Mucosa of descending colon (tissue), 3 donors: Measurements from ENCODE around the gene DLG2. TPM values are rescaled to one million over a fixed set of nuclear protein-coding genes. Genes with fewer than 3 reads are reported as not detected.

Experiments
- ATAC-seq: fragments of 200-7000 bp; cut with Tn5 transposase; one replicate; pipeline ENCODE4 v1.9.1; 2020; ENCODE audit warnings: mild to moderate bottlenecking, moderate library complexity
- DNase-seq, 3 donors: peaks; one replicate each; pipeline ENCODE4 v3.0.0-alpha.2; 2020
- H3K36me3 ChIP-seq: fragments of 200-600 bp; one replicate; pipeline ENCODE4 v1.8.0; 2021; ENCODE audit warnings: low read depth, mild to moderate bottlenecking
- H3K4me1 ChIP-seq: fragments of 200-600 bp; one replicate; pipeline ENCODE4 v1.8.0; 2021; ENCODE audit warnings: low read depth, mild to moderate bottlenecking
- H3K4me3 ChIP-seq: fragments of 200-600 bp; one replicate; pipeline ENCODE4 v1.8.0; 2021; ENCODE audit warnings: mild to moderate bottlenecking
- H3K9me3 ChIP-seq: fragments of 200-600 bp; one replicate; pipeline ENCODE4 v1.8.0; 2021; ENCODE audit warnings: mild to moderate bottlenecking
- CTCF ChIP-seq: fragments of 200-600 bp; IDR thresholded peaks from one replicate; pipeline ENCODE4 v1.8.0; 2022; ENCODE audit warnings: antibody characterized with exemption, mild to moderate bottlenecking
- intact Hi-C, 2 donors: fragments of 100-400 bp; cut with DNase I in 1 of 2; cut with micrococcal nuclease in 1 of 2; formaldehyde crosslinking; loops; one replicate each; pipeline versions ENCODE4 v1.11.0 to v1.11.1; 2022; cut with DNase I, micrococcal nuclease
- total RNA-seq, 3 donors: library from RNA; stranded (reverse); fragmentation: NEBNext Ultra II Directional in 2 of 3; extraction: Animal tissue kit (Norgen Biotek cat#: 25700) in 2 of 3; gene quantifications; one replicate each; pipeline versions ENCODE4 v1.2.1 to v1.2.4, GENCODE V29; 2021 to 2023
- donor health status: DM: no; HTN: no; CAD: no; lungs with moderate emphysema.
- donor health status: DM: no; HTN: no; CAD: no.
- donor health status: DM: no; HTN: yes; CAD: no.

The DLG2 gene
- total RNA-seq, 3 donors from 2014 or later: 2.1 to 11.1 (median 2.4) TPM

DNA sequence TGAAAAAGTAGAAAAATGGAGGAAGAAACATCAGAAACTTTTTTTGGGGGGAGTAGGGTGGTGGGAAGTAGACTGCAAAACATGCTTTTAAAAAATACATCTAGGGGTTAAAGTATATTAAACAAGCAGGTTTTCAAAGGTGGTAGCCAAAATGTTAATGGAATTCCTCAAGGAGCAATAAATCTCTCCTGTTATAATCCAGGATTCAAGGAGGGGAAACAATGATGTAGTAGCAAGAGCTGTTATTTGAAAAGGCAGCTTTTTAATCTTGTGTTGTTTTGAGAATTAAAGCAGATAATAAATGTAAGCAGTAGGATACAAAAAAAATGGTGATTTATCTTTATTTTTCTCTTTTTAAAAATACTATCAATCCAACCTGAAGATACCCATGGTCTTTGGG, 1604.4 kb downstream of the DLG2 start:
- no peak for DNase-seq
- Histone ChIP-seq H3K9me3 (no peaks in the 10 kb centered on the region), H3K4me3 (no peak overlapping the region), H3K36me3 (no peaks in the 10 kb centered on the region), H3K4me1 (no peaks in the 10 kb centered on the region)
- ATAC-seq: no peak
- TF ChIP-seq CTCF: no peak
- intact Hi-C loops: no loop called here

DNA sequence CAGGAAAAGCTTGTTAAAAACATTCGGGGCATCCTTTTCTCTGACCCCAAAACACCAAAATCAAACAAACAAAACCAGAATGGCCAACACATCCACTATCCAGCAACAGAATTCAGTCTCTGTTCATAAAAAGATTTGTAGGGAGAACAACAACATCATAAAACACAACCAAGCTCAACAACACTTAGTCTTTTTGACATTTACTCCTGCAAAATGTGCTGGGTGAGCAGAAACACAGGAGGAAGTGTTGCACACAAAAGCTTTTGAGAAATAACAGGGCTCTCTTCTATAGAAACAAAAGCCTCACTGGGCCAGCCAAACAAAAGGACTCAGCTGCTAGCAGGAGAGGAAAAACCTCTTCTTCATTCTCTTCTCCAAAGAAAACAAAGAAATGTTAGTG, 1604.9 kb downstream of the DLG2 start:
- ATAC-seq: no peak
- no peaks in the 10 kb centered on the region for H3K36me3 ChIP-seq
- TF ChIP-seq CTCF: no peak
- H3K9me3 ChIP-seq: no peaks in the 10 kb centered on the region
- DNase-seq: no peak
- no peaks in the 10 kb centered on the region for H3K4me1 ChIP-seq
- no peak overlapping the region for H3K4me3 ChIP-seq
- intact Hi-C loops: no loop called here

GRCh38 chr11:84021291-84021690, 1605.9 kb downstream of the DLG2 start:
- DNase-seq (no peak), ATAC-seq (no peak)
- no peak for TF ChIP-seq CTCF
- Histone ChIP-seq H3K36me3 (no peaks in the 10 kb centered on the region), H3K9me3 (no peaks in the 10 kb centered on the region), H3K4me1 (no peaks in the 10 kb centered on the region), H3K4me3 (no peak overlapping the region)
- intact Hi-C loops: no loop called here

DNA sequence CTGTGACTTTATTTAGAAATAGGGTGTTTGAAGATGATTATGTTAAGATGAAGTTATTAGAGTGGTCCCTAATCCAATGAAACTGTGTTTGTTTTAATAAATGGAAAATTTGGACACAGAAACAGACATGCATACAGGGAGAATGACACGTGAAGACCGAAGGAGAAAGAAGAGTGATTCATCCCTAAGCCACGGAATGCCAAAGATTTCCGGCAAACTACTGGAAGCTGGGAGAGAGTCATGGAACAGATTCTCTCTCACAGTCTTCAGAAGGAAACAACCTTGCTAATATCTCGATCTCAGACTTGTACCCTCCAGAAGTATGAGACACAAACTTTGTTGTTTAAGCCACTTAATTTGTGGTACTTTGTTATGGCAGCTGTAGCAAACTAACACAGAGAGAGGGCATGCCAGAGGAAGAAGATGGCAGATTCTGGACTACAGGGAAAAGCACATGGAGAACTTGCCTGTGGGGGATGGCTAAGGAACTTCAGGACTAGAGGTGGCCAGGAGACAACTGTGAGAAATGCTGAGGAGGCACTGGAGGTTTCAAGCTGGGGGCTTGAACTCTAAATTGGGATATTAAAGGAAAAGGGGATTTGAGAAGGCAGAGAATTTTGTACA, 1607.5 kb downstream of the DLG2 start:
- TF ChIP-seq CTCF: no peak
- ATAC-seq (no peak), DNase-seq (no peak)
- Histone ChIP-seq H3K4me1 (no peaks in the 10 kb centered on the region), H3K4me3 (no peak overlapping the region), H3K36me3 (no peaks in the 10 kb centered on the region), H3K9me3 (no peaks in the 10 kb centered on the region)
- intact Hi-C loops: no loop called here

- no peak for ATAC-seq
Observed at GRCh38 chr11:84014539-84014938, 1612.6 kb downstream of the DLG2 start.

More at GRCh38 chr11:84014539-84014938, 1612.6 kb downstream of the DLG2 start:
- Histone ChIP-seq H3K9me3 (no peaks in the 10 kb centered on the region), H3K4me3 (no peak overlapping the region), H3K4me1 (no peaks in the 10 kb centered on the region), H3K36me3 (no peaks in the 10 kb centered on the region)
- TF ChIP-seq CTCF: no peak
- DNase-seq: no peak
- intact Hi-C loops: no loop called here
